Liver (tissue), 9 donors: ENCODE results near the gene SH3BP1. TPM values are rescaled to one million over a fixed set of nuclear protein-coding genes. Genes with fewer than 3 reads are reported as not detected.

ENCODE experiments used
- DNase-seq: peaks from one replicate; pipeline ENCODE4 v3.0.0-alpha.2; 2017; ENCODE audit warnings: low spot score
- H3K27ac ChIP-seq, 2 donors: one replicate each; pipeline ENCODE4 v1.7.0; 2013; ENCODE audit warnings: inconsistent platforms in 2 of 2, low read length in 2 of 2, control low read depth in 1 of 2, low read depth in 1 of 2, mild to moderate bottlenecking in 1 of 2
- H3K27me3 ChIP-seq, 4 donors: one replicate each; pipeline versions ENCODE4 v1.6.1 to v1.7.0; 2013; ENCODE audit warnings: low read length in 3 of 4, inconsistent platforms in 1 of 4, mild to moderate bottlenecking in 1 of 4, moderate library complexity in 1 of 4; ENCODE audit not compliant: control insufficient read depth in 4 of 4, insufficient read depth in 4 of 4
- H3K36me3 ChIP-seq, 4 donors: one replicate each; pipeline versions ENCODE4 v1.6.1 to v1.7.0; 2013; ENCODE audit warnings: low read length in 3 of 4, mild to moderate bottlenecking in 3 of 4, low read depth in 1 of 4, moderate library complexity in 1 of 4; ENCODE audit not compliant: control insufficient read depth in 4 of 4, insufficient read depth in 3 of 4
- H3K4me1 ChIP-seq, 4 donors: one replicate each; pipeline versions ENCODE4 v1.6.1 to v1.7.0; 2013; ENCODE audit warnings: low read length in 3 of 4, mild to moderate bottlenecking in 3 of 4, moderate library complexity in 1 of 4; ENCODE audit not compliant: control insufficient read depth in 4 of 4, insufficient read depth in 4 of 4
- H3K4me3 ChIP-seq, 3 donors: one replicate each; pipeline versions ENCODE4 v1.6.1 to v1.7.0; 2013; ENCODE audit warnings: low read length in 3 of 3, control low read depth in 1 of 3, low read depth in 1 of 3, mild to moderate bottlenecking in 1 of 3
- H3K9ac ChIP-seq, 2 donors: one replicate each; pipeline ENCODE4 v1.7.0; 2013; ENCODE audit warnings: low read length in 2 of 2, mild to moderate bottlenecking in 2 of 2, moderate library complexity in 2 of 2, control low read depth in 1 of 2, low read depth in 1 of 2
- H3K9me3 ChIP-seq, 4 donors: one replicate each; pipeline versions ENCODE4 v1.6.1 to v1.7.0; 2013; ENCODE audit warnings: low read length in 3 of 4; ENCODE audit not compliant: control insufficient read depth in 4 of 4
- EGR1 ChIP-seq, 2 donors: IDR thresholded peaks; 2 replicates each; pipeline ENCODE4 v1.6.1; 2016 to 2018; ENCODE audit warnings: antibody characterized with exemption in 2 of 2, low read depth in 2 of 2
- FOXA2 ChIP-seq: IDR thresholded peaks from 2 replicates; pipeline ENCODE4 v1.6.1; 2016; ENCODE audit warnings: antibody characterized with exemption
- GABPA ChIP-seq, 2 donors: IDR thresholded peaks in 1 of 2; conservative IDR thresholded peaks in 1 of 2; 2 replicates each; pipeline ENCODE4 v1.6.1; 2016; ENCODE audit warnings: antibody characterized with exemption in 2 of 2, mild to moderate bottlenecking in 1 of 2, moderate library complexity in 1 of 2
- HNF4A ChIP-seq, 2 donors: conservative IDR thresholded peaks; 2 replicates each; pipeline ENCODE4 v1.6.1; 2016; ENCODE audit warnings: antibody characterized with exemption in 2 of 2, mild to moderate bottlenecking in 2 of 2
- JUND ChIP-seq, 2 donors: IDR thresholded peaks; 2 replicates each; pipeline ENCODE4 v1.6.1; 2016; ENCODE audit warnings: antibody characterized with exemption in 2 of 2
- MAX ChIP-seq: IDR thresholded peaks from 2 replicates; pipeline ENCODE4 v1.6.1; 2016; ENCODE audit warnings: antibody characterized with exemption
- RAD21 ChIP-seq, 2 donors: IDR thresholded peaks; 2 replicates each; pipeline ENCODE4 v1.6.1; 2016; ENCODE audit warnings: antibody characterized with exemption in 2 of 2, mild to moderate bottlenecking in 2 of 2
- REST ChIP-seq: IDR thresholded peaks from 2 replicates; pipeline ENCODE4 v1.6.1; 2016; ENCODE audit warnings: antibody characterized with exemption, mild to moderate bottlenecking
- SP1 ChIP-seq: IDR thresholded peaks from 2 replicates; pipeline ENCODE4 v1.6.1; 2018; ENCODE audit warnings: antibody characterized with exemption, mild to moderate bottlenecking
- TAF1 ChIP-seq: conservative IDR thresholded peaks from 2 replicates; pipeline ENCODE4 v1.6.1; 2016; ENCODE audit warnings: antibody characterized with exemption, mild to moderate bottlenecking
- ZBTB33 ChIP-seq: IDR thresholded peaks from 2 replicates; pipeline ENCODE4 v1.6.1; 2016; ENCODE audit warnings: antibody characterized with exemption
- WGBS: extraction: QIAGEN DNeasy Blood & Tissue Kit; methylation state at CpG from one replicate; pipeline ENCODE4 v1.1.7; 2013; 5-methylcytosine and 5-hydroxymethylcytosine counted together
- polyA plus RNA-seq, 2 donors: library from polyadenylated mRNA; stranded (reverse) in 1 of 2; unstranded in 1 of 2; fragments of 200-250 nt in 1 of 2; fragments of >200 nt in 1 of 2; fragmentation: Nextera tagmentation in 1 of 2; extraction: Ambion mirVana in 1 of 2; gene quantifications; one replicate each; pipeline versions ENCODE4 v1.2.1 to v1.2.3, GENCODE V29; 2013 to 2015
- total RNA-seq, 2 donors: library from RNA; depleted of rRNA; stranded (reverse); fragments of >200 nt; gene quantifications; one replicate each; pipeline ENCODE4 v1.2.3, GENCODE V29; 2014
- donor health status: healthy.
- donor health status: healthy.
- donor health status: healthy.
- donor health status: healthy.
- donor health status: healthy.

Gene SH3BP1
- total and polyA plus RNA-seq, 4 donors: 0.24 to 8.2 (median 2.7) TPM

GRCh38 chr22:37676736-37677492 is 37.4 kb downstream of the SH3BP1 start:
- DNase-seq: peak; percentile 65
- peak overlapping the region in 2 of 3 donors; percentile 41 to 60 for H3K4me3 ChIP-seq
- H3K27me3 ChIP-seq: no peaks in the 10 kb centered on the region
- peaks cover 10 to 41% (median 30%) of the 10 kb centered on the region in 4 donors for H3K4me1 ChIP-seq
- peak overlapping the region; percentile 58 to 63 for H3K9ac ChIP-seq
- TF ChIP-seq SP1: peak; percentile 12
- TF ChIP-seq FOXA2: no peak
- TF ChIP-seq JUND (IDR thresholded peaks at IDR 0.05): no peak
- peak in 1 of 2 donors; percentile 59 for TF ChIP-seq GABPA (IDR thresholded peaks at IDR 0.05 in 1 of 2, conservative IDR thresholded peaks at IDR 0.05 in 1 of 2)
- no peaks in the 10 kb centered on the region for H3K9me3 ChIP-seq
- peak overlapping the region; percentile 88 for H3K27ac ChIP-seq
- H3K36me3 ChIP-seq: no peaks in the 10 kb centered on the region
- WGBS: 11% methylated on average over 42 of the region's 42 CpGs

GRCh38 chr22:37677493-37677974 is 38.1 kb downstream of the SH3BP1 start:
- H3K27ac ChIP-seq: peak overlapping the region; percentile 88
- peak overlapping the region in 2 of 3 donors; percentile 35 to 60 for H3K4me3 ChIP-seq

More at GRCh38 chr22:37677493-37677974, 38.1 kb downstream of the SH3BP1 start:
- Histone ChIP-seq H3K4me1 (peaks cover 10 to 42% (median 30%) of the 10 kb centered on the region in 4 donors), H3K9me3 (no peaks in the 10 kb centered on the region), H3K9ac (no peak overlapping the region), H3K36me3 (no peaks in the 10 kb centered on the region), H3K27me3 (no peaks in the 10 kb centered on the region)
- 70% methylated on average over 15 of the region's 15 CpGs for WGBS
- no peak for TF ChIP-seq EGR1 (IDR thresholded peaks at IDR 0.05; ENCODE audit: low read depth in 2 of 2)
- TF ChIP-seq HNF4A (conservative IDR thresholded peaks at IDR 0.05): no peak
- no peak for TF ChIP-seq MAX
- no peak for TF ChIP-seq REST
- no peak for TF ChIP-seq ZBTB33
- no peak for TF ChIP-seq TAF1
- TF ChIP-seq RAD21 (IDR thresholded peaks at IDR 0.05): no peak
- no peak for TF ChIP-seq SP1
- no peak for TF ChIP-seq JUND (IDR thresholded peaks at IDR 0.05)
- TF ChIP-seq FOXA2: no peak
- no peak for TF ChIP-seq GABPA (IDR thresholded peaks at IDR 0.05 in 1 of 2, conservative IDR thresholded peaks at IDR 0.05 in 1 of 2)
- DNase-seq: no peak
